ENCODE data around the gene ARID1A.

DNA sequence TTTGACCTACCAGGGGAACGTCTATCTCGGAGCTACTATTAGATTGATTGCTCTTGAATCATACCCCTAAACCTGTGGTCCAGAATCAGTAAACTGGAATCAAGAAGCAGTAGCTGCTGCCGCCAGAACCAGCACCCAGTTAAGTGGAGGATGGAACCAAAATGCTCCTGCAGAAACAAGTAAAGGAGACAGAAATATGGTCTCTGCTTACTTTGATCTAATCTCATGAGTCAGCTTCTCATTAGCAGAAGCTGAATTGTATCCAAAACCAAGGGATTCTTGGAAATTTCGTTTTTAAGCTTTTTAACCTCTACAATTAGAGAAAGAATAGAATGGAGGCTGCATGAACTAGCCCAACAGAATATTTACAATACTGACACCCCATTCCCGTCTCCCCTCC lies 49.4 kb downstream of the ARID1A start:
- TF ChIP-seq CTCF (IDR thresholded peaks at IDR 0.05) = no peak
- TF ChIP-seq EP300 (IDR thresholded peaks at IDR 0.05; ENCODE audit: low read depth) = no peak
- TF ChIP-seq POLR2A (IDR thresholded peaks at IDR 0.05) = no peak
- TF ChIP-seq POLR2AphosphoS5 (IDR thresholded peaks at IDR 0.05) = no peak
